ENCODE data around the gene LAGE3.

Gene LAGE3

DNA sequence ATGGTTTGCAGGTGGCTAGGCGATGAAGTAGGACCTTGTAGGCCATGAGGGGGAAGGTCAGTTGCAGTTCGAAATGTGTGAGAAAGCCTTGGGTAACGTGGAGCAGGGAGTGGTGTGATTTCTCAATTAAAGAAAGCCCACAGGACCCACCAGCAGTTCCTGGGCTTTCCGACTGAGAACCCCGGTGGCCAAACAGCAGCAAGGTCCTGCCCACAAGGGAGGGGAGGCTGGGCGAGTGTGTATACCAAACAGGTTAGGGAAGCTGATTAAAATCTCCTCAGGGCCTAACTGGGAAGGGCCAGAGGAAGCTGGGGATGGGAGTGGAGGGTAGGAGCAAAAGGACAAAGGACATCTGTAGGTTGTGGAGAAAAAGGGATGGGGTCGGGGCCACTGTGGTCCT lies 48.2 kb downstream of the LAGE3 start:
- Mint-ChIP-seq H3K4me1 (peaks cover 27% of the 10 kb centered on the region), H3K36me3 (ENCODE audit: low read depth) (no peaks in the 10 kb centered on the region), H3K27me3 (no peaks in the 10 kb centered on the region), H3K27ac (peak overlapping the region; percentile 36), H3K9me3 (no peaks in the 10 kb centered on the region), H3K4me3 (no peak overlapping the region)
- ATAC-seq (no peak), DNase-seq (no peak)

GRCh38 chrX:154430479-154430878 lies 48.6 kb downstream of the LAGE3 start:
- ATAC-seq, result no peak
- Mint-ChIP-seq H3K4me3 (peak overlapping the region; percentile 26), H3K27ac (peak overlapping the region; percentile 36), H3K27me3 (no peaks in the 10 kb centered on the region), H3K36me3 (ENCODE audit: low read depth) (no peaks in the 10 kb centered on the region), H3K9me3 (no peaks in the 10 kb centered on the region), H3K4me1 (peaks cover 26% of the 10 kb centered on the region)
- no peak for DNase-seq

- Mint-ChIP-seq H3K27me3 (no peaks in the 10 kb centered on the region), H3K4me1 (peaks cover 26% of the 10 kb centered on the region), H3K27ac (peak overlapping the region; percentile 54), H3K9me3 (no peaks in the 10 kb centered on the region), H3K36me3 (ENCODE audit: low read depth) (no peaks in the 10 kb centered on the region), H3K4me3 (peak overlapping the region; percentile 78)
- DNase-seq (no peak), ATAC-seq (no peak)
Observed at GRCh38 chrX:154429711-154430110, 49.4 kb downstream of the LAGE3 start.

DNA sequence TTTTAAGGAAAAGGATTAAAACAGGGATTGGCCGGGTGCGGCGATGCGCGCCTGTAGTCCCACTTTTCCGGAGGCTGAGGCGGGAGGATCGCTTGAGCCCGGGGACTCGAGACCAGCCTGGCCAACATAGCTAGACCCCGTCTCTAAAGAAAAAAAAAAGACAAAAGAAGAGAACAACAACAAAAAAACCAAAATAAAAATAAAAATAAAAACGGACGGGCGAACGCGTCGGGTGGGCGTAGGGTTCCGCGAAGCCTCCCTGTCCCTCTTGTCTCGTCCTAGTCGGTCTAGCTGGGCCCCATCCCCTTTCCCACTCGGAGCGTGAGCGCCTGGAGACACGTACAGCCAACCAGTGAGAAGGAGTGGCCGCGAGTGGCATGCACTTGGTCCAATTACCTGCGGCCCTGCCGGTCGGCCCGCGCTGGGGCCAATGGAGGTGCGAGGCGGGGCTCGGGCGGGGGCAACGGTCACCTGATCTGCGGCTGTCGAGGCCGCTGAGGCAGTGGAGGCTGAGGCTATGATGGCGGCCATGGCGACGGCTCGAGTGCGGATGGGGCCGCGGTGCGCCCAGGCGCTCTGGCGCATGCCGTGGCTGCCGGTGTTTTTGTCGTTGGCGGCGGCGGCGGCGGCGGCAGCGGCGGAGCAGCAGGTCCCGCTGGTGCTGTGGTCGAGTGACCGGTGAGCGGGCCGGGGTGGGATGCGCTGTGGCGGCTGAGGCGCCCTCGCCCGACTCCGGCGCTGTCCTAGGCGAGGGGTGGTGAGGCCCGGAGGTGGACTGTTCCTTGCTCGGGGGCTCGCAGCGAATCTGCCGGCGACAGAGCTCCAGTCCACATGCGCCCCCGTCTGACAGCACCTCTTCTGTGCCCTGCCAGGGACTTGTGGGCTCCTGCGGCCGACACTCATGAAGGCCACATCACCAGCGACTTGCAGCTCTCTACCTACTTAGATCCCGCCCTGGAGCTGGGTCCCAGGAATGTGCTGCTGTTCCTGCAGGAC lies 50.6 kb downstream of the LAGE3 start, which contains the start of gene ATP6AP1:
Gene ATP6AP1, plus strand, starts transcription at position 502 of the 996 bp plus-strand sequence. Its CDS starts 16 bp downstream, at position 518.
- no peaks in the 10 kb centered on the region for H3K36me3 Mint-ChIP-seq (ENCODE audit: low read depth)

More for the DNA sequence above, 50.6 kb downstream of the LAGE3 start, which contains the start of gene ATP6AP1:
- Mint-ChIP-seq H3K27ac (peak within 1 kb of the TSS; percentile 65), H3K27me3 (no peaks in the 10 kb centered on the region), H3K9me3 (no peaks in the 10 kb centered on the region), H3K4me1 (peaks cover 26% of the 10 kb centered on the region), H3K4me3 (peak within 1 kb of the TSS; percentile 78)
- peak; percentile 84 for DNase-seq
- ATAC-seq, result peak; percentile 99
